Neural crest cell (in vitro differentiated cells): Measurements from ENCODE around the gene ME1. TPM values are rescaled to one million over a fixed set of nuclear protein-coding genes. Genes with fewer than 3 reads are reported as not detected.

Experiments used
- DNase-seq: peaks from one replicate; pipeline ENCODE4 v3.0.0; 2021; ENCODE audit warnings: low read depth, mixed read lengths, low spot score
- H3K27ac Mint-ChIP-seq: one replicate; pipeline ENCODE4 v1.8.0; 2021; ENCODE audit warnings: mild to moderate bottlenecking, mixed read lengths; ENCODE audit not compliant: unreplicated experiment
- H3K27me3 Mint-ChIP-seq: 2 replicates; pipeline ENCODE4 v1.8.0; 2021; ENCODE audit warnings: low read depth, mild to moderate bottlenecking, mixed read lengths
- H3K36me3 Mint-ChIP-seq: 2 replicates; pipeline ENCODE4 v1.8.0; 2021; ENCODE audit warnings: low read depth, mild to moderate bottlenecking, mixed read lengths
- H3K4me1 Mint-ChIP-seq: 2 replicates; pipeline ENCODE4 v1.8.0; 2021; ENCODE audit warnings: mixed read lengths
- H3K4me3 Mint-ChIP-seq: one replicate; pipeline ENCODE4 v1.8.0; 2021; ENCODE audit warnings: mild to moderate bottlenecking, mixed read lengths
- H3K9me3 Mint-ChIP-seq: 2 replicates; pipeline ENCODE4 v1.8.0; 2021; ENCODE audit warnings: mixed read lengths
- total RNA-seq: library from RNA; stranded (reverse); gene quantifications from 2 replicates; pipeline ENCODE4 v1.2.1, GENCODE V29; 2021
- TF ChIP-seq, protein P1 (sequence below): fragments of 200-600 bp; sonication (generic); conservative IDR thresholded peaks from 2 replicates; pipeline ENCODE4 v1.5.0; 2021; ENCODE audit warnings: antibody characterized with exemption, mild to moderate bottlenecking

Gene ME1
- total RNA-seq, 1 donor from 2014 or later, result 4.4 TPM

DNA sequence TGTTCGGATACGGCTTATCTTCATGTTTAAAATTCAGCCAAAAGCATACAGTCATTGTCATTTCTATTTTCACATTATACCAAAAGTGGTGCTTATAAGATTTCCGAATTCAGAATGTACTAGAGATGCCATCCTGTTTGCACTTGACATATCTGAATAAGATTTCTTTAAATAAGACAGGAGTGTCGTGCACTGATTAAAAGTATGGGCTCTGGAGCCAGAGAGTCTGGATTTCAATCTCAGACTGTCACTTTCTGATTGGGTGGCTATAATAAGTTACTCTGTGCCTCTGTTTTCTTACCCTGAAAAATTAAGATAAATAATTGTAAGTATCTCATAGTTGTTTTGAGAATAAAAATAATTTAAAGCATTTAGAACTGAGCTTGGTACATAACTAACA is 144.9 kb downstream of the ME1 start:
- Mint-ChIP-seq H3K27me3 (no peaks in the 10 kb centered on the region), H3K36me3 (peaks cover 2% of the 10 kb centered on the region)

DNA sequence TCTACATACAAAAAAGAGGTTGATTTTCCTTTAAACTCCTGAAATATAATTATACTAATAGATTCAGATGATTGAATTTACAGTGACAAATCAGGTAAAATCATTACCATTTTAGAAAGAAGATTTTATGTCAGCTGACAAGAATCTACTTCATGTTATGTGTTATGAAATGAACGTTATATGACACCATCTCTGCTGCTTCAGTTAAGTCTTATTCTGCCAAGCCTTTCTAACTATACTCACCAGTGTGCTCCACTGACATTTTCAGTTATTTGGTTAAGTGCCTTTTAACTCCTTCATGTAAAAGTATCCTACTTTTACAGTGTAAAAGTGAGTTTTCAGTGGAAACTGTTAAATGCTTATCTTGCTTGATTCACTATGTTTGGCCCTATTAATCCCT is 157.3 kb downstream of the ME1 start:
- no peak overlapping the region for H3K4me3 Mint-ChIP-seq
- TF ChIP-seq, protein P1, sequence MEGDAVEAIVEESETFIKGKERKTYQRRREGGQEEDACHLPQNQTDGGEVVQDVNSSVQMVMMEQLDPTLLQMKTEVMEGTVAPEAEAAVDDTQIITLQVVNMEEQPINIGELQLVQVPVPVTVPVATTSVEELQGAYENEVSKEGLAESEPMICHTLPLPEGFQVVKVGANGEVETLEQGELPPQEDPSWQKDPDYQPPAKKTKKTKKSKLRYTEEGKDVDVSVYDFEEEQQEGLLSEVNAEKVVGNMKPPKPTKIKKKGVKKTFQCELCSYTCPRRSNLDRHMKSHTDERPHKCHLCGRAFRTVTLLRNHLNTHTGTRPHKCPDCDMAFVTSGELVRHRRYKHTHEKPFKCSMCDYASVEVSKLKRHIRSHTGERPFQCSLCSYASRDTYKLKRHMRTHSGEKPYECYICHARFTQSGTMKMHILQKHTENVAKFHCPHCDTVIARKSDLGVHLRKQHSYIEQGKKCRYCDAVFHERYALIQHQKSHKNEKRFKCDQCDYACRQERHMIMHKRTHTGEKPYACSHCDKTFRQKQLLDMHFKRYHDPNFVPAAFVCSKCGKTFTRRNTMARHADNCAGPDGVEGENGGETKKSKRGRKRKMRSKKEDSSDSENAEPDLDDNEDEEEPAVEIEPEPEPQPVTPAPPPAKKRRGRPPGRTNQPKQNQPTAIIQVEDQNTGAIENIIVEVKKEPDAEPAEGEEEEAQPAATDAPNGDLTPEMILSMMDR, result no peak
- DNase-seq, result no peak
- H3K9me3 Mint-ChIP-seq, result no peaks in the 10 kb centered on the region
- no peak overlapping the region for H3K27ac Mint-ChIP-seq
- no peaks in the 10 kb centered on the region for H3K4me1 Mint-ChIP-seq
- no peaks in the 10 kb centered on the region for H3K36me3 Mint-ChIP-seq
- no peaks in the 10 kb centered on the region for H3K27me3 Mint-ChIP-seq

More for the DNA sequence above, 144.9 kb downstream of the ME1 start:
- H3K4me1 Mint-ChIP-seq, result no peaks in the 10 kb centered on the region
- no peak overlapping the region for H3K4me3 Mint-ChIP-seq
- H3K9me3 Mint-ChIP-seq, result peaks cover 4% of the 10 kb centered on the region
- TF ChIP-seq, protein P1, result no peak
- no peak overlapping the region for H3K27ac Mint-ChIP-seq
- no peak for DNase-seq

DNA sequence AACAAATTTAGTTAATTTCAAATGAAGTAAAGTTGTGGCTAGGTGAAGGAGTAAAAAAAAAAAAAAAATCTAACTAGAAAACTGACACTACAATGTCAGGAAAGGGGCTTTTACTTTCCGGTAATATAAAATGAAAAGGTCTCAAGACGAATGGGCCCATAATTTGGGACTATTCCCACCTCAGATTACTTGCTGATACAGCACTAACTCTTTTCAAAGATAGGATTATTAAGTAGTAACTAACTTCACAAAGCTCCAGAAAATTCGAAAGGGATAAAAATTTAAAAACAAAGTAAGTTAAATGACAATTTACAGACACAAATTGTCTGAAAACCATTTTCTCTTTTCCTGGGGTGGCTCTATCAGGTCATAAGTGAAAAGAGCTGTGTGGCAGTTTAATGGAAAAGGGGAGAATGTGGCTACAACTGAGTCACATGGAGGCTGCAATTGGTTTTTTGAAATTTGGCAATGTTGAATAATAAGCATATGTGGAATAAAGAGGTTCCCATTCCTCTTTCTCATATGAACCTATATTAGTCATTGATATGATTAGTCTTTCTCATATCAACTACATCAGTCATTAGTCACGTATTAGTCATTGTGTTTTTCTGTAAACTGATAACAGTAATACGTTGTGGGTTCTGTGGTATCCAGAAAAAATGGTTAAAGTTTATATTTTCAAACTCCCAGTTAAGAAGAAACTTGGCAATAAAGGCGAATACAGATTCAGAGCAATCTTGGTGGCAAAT is 159.7 kb downstream of the ME1 start:
- no peaks in the 10 kb centered on the region for H3K27me3 Mint-ChIP-seq
- DNase-seq, result no peak
- no peak overlapping the region for H3K4me3 Mint-ChIP-seq
- H3K4me1 Mint-ChIP-seq, result no peaks in the 10 kb centered on the region
- TF ChIP-seq, protein P1, result no peak
- no peaks in the 10 kb centered on the region for H3K9me3 Mint-ChIP-seq
- no peak overlapping the region for H3K27ac Mint-ChIP-seq
- H3K36me3 Mint-ChIP-seq, result no peaks in the 10 kb centered on the region

DNA sequence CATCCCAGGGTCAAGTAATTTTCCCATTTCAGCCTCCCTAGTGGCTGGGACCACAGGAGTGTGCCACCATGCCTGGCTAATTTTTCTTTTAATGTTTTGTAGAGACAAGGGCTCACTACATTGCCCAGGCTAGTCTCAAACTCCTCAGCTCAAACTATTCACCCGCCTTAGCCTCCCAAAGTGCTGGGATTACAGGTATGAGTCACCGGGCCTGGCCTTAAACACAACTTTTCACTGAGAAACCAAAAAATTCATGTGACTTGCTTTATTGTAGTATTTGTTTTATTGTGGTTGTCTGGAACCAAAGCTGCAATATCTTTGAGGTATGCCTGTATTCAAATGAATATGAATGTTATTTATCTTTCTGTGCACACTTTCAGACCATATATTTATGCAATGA is 165.5 kb downstream of the ME1 start:
- TF ChIP-seq, protein P1, result no peak
- Mint-ChIP-seq H3K27ac (no peak overlapping the region), H3K4me3 (no peak overlapping the region), H3K27me3 (no peaks in the 10 kb centered on the region), H3K36me3 (no peaks in the 10 kb centered on the region), H3K4me1 (no peaks in the 10 kb centered on the region), H3K9me3 (no peaks in the 10 kb centered on the region)
- no peak for DNase-seq

DNA sequence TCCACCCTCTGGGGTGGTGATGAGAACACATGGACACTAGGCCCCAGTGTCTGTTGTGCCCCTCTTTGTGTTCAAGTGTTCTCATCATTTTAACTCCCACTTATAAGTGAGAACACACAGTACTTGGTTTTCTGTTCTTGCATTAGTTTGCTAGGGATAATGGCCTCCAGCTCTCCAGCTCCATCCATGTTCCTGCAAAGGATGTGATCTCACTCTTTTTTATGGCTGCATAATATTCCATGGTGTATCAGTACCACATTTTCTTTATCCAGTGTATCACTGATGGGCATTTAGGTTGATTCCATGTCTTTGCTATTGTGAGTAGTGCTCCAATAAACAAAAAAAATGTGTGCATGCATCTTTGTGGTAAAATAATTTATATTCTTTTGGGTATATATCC is 170.3 kb downstream of the ME1 start:
- H3K36me3 Mint-ChIP-seq, result no peaks in the 10 kb centered on the region
- H3K27ac Mint-ChIP-seq, result peak overlapping the region; percentile 68
- no peak overlapping the region for H3K4me3 Mint-ChIP-seq
- no peaks in the 10 kb centered on the region for H3K27me3 Mint-ChIP-seq
- no peak for DNase-seq
- H3K4me1 Mint-ChIP-seq, result no peaks in the 10 kb centered on the region
- TF ChIP-seq, protein P1, result no peak
- no peaks in the 10 kb centered on the region for H3K9me3 Mint-ChIP-seq
